ENCODE data around the gene PCNA.
"Not testable (repeated sequence)": the region's sequence is repeated elsewhere in the genome, so short reads cannot be mapped to it uniquely, and the experiment has no call there.

The PCNA gene

DNA sequence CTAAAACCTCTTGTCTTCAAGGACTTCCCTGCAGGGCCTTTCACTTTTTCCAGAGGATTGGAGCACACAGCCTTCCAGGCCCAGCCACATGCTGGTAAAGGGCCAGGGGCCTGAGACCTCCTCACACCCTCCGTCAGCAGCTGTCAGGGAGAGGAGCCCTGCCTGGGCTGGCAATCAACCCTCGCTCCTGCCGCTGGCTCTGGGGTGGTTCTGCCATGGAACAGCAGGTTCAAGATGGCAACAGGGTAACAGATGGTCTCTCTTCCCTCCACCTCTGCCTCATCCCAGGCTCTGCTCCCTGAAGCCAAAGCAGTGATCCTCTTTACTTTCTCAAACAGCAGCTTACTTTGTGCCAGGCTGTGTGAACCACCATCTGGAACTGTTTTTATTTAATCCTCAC is 23.8 kb downstream of the PCNA start:
- no peaks in the 10 kb centered on the region for H3K9me3 ChIP-seq (ENCODE audit: control insufficient read depth in 1 of 2, low read length in 2 of 2)
- H3K27me3 ChIP-seq (ENCODE audit: low read depth, low read length), result no peaks in the 10 kb centered on the region
- peaks cover 0 to 3% of the 10 kb centered on the region in 2 donors for H3K4me1 ChIP-seq (ENCODE audit: control insufficient read depth in 1 of 2, insufficient read depth in 2 of 2, low read length in 2 of 2)
- H3K36me3 ChIP-seq (ENCODE audit: control insufficient read depth in 1 of 2, insufficient read depth in 2 of 2, low read length in 2 of 2), result peaks cover 16 to 24% of the 10 kb centered on the region in 2 donors
- no peak overlapping the region for H3K4me3 ChIP-seq (ENCODE audit: low read depth in 1 of 2, low read length in 2 of 2)
- no peak overlapping the region for H3K27ac ChIP-seq (ENCODE audit: low read length)

DNA sequence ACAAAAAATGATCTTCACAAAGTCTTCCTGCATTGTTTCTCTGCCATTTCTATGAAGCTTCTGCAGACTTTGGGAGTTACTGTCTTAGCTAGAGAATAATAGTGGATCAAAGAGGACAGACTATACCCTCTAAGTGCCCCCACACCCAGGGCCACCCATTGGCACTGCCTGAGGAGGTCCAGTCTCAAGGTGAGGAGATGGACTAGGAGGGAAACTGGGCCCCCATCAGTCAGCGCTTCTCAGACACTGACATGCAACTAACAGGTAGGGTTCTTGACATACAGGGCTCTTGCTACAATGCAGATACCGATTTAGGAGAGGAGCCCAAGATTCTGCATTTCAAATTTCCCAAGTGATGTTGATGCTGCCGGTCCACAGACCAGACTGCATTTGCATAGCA is 24.3 kb downstream of the PCNA start:
- Histone ChIP-seq H3K9me3 (ENCODE audit: control insufficient read depth in 1 of 2, low read length in 2 of 2) (no peaks in the 10 kb centered on the region), H3K27ac (ENCODE audit: low read length) (no peak overlapping the region), H3K36me3 (ENCODE audit: control insufficient read depth in 1 of 2, insufficient read depth in 2 of 2, low read length in 2 of 2) (peaks cover 16 to 24% of the 10 kb centered on the region in 2 donors), H3K4me3 (ENCODE audit: low read depth in 1 of 2, low read length in 2 of 2) (no peak overlapping the region), H3K27me3 (ENCODE audit: low read depth, low read length) (no peaks in the 10 kb centered on the region), H3K4me1 (ENCODE audit: control insufficient read depth in 1 of 2, insufficient read depth in 2 of 2, low read length in 2 of 2) (peaks cover 0 to 3% of the 10 kb centered on the region in 2 donors)

DNA sequence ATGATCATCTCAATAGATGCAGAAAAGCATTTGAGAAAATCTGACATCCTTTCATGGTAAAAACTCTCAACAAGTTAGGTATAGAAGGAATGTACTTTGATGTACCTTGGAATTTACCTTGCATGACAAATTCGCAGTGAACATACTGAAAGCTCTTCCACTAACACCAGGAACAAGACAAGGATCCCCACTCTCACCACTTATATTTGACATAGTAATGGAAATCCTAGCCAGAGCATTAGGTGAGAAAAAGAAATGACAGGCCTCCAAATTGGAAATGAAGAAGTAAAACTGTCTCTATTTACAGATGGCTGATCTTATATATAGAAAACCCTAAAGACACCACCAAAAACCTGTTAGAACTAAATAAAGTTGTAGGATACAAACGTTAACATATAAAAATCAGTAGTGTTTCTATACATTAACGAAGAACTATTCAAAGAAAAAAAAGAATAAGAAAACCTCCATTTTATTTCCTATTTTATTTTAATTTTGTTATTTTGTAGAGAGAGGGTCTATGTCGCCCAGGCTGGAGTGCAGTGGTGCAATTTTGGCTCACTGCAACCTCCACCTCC is 26.9 kb downstream of the PCNA start:
- Histone ChIP-seq H3K4me3 (ENCODE audit: low read depth in 1 of 2, low read length in 2 of 2) (no peak overlapping the region), H3K4me1 (ENCODE audit: control insufficient read depth in 1 of 2, insufficient read depth in 2 of 2, low read length in 2 of 2) (no peaks in the 10 kb centered on the region), H3K27ac (ENCODE audit: low read length) (no peak overlapping the region), H3K27me3 (ENCODE audit: low read depth, low read length) (no peaks in the 10 kb centered on the region), H3K9me3 (ENCODE audit: control insufficient read depth in 1 of 2, low read length in 2 of 2) (no peaks in the 10 kb centered on the region), H3K36me3 (ENCODE audit: control insufficient read depth in 1 of 2, insufficient read depth in 2 of 2, low read length in 2 of 2) (peaks cover 12 to 13% of the 10 kb centered on the region in 2 donors)

DNA sequence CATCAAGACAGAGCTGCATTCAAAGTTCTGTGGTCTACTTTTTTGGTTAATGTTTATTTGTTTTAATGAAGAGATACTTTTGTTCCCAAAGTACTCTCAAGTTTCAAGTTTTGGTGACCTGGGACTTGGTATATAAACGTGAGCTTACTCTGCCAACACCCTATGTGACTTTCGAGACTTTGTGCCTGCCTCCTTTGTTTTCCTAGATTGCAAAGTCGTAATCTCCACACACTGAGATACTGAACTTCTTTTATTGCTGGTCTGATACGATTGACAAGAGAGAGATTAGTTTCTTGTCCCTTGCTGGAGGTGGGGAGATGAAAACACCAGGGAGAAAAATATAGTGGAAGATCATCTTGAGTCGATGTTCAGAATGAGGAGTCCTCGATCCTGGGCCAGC is 27.9 kb downstream of the PCNA start:
- H3K27me3 ChIP-seq (ENCODE audit: low read depth, low read length), result no peaks in the 10 kb centered on the region
- no peaks in the 10 kb centered on the region for H3K9me3 ChIP-seq (ENCODE audit: control insufficient read depth in 1 of 2, low read length in 2 of 2)
- H3K4me1 ChIP-seq (ENCODE audit: control insufficient read depth in 1 of 2, insufficient read depth in 2 of 2, low read length in 2 of 2), result no peaks in the 10 kb centered on the region
- no peak overlapping the region for H3K27ac ChIP-seq (ENCODE audit: low read length)
- no peak overlapping the region for H3K4me3 ChIP-seq (ENCODE audit: low read depth in 1 of 2, low read length in 2 of 2)
- peaks cover 9 to 12% of the 10 kb centered on the region in 2 donors for H3K36me3 ChIP-seq (ENCODE audit: control insufficient read depth in 1 of 2, insufficient read depth in 2 of 2, low read length in 2 of 2)

DNA sequence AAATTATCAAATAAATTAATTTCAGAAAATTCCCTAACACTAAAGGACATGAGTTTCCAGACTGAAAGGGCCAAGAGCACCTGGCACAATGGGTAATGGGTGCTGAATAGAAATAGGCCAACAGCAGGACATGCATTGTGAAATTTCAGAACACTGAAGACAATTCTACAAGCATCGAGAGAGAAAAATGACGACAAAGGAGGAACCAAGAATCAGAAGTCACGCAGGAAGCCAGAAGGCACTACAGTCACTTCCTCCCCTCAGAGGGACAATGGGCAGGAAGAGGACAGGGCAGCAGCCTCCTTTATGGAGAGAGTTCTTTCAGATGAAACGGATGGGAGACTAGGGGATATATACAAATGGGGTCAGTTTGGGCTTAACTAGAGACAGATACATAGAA is 29.6 kb downstream of the PCNA start:
- H3K4me1 ChIP-seq (ENCODE audit: control insufficient read depth in 1 of 2, insufficient read depth in 2 of 2, low read length in 2 of 2), result no peaks in the 10 kb centered on the region
- H3K27me3 ChIP-seq (ENCODE audit: low read depth, low read length), result no peaks in the 10 kb centered on the region
- peaks cover 0 to 5% of the 10 kb centered on the region in 2 donors for H3K36me3 ChIP-seq (ENCODE audit: control insufficient read depth in 1 of 2, insufficient read depth in 2 of 2, low read length in 2 of 2)
- H3K4me3 ChIP-seq (ENCODE audit: low read depth in 1 of 2, low read length in 2 of 2), result no peak overlapping the region
- no peaks in the 10 kb centered on the region for H3K9me3 ChIP-seq (ENCODE audit: control insufficient read depth in 1 of 2, low read length in 2 of 2)
- H3K27ac ChIP-seq (ENCODE audit: low read length), result peak overlapping the region; percentile 14

- Histone ChIP-seq H3K4me1 (ENCODE audit: control insufficient read depth in 1 of 2, insufficient read depth in 2 of 2, low read length in 2 of 2) (no peaks in the 10 kb centered on the region), H3K4me3 (ENCODE audit: low read depth in 1 of 2, low read length in 2 of 2) (no peak overlapping the region), H3K36me3 (ENCODE audit: control insufficient read depth in 1 of 2, insufficient read depth in 2 of 2, low read length in 2 of 2) (peaks cover 0 to 5% of the 10 kb centered on the region in 2 donors), H3K9me3 (ENCODE audit: control insufficient read depth in 1 of 2, low read length in 2 of 2) (no peaks in the 10 kb centered on the region), H3K27me3 (ENCODE audit: low read depth, low read length) (no peaks in the 10 kb centered on the region), H3K27ac (ENCODE audit: low read length) (no peak overlapping the region)
These were observed 31.1 kb downstream of the PCNA start for GRCh38 chr20:5088688-5089087.

DNA sequence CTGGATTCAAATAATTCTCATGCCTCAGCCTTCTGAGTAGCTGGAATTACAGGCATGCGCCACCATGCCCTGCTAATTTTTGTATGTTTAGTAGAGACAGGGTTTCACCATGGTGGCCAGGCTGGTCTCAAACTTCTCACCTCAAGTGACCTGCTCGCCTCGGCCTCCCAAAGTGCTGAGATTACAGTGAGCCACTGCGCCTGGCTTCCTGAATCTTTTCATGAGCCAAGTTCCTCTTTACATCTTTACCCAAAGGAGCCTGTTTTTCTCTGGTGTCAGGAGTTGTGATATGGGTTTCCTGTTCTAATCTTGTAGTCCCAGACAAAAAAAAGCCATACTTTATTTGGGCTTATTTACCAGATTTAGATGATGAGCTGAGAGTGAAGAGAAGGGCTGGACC is 34.4 kb downstream of the PCNA start:
- Histone ChIP-seq H3K4me1 (ENCODE audit: control insufficient read depth in 1 of 2, insufficient read depth in 2 of 2, low read length in 2 of 2) (no peaks in the 10 kb centered on the region), H3K36me3 (ENCODE audit: control insufficient read depth in 1 of 2, insufficient read depth in 2 of 2, low read length in 2 of 2) (no peaks in the 10 kb centered on the region), H3K9me3 (ENCODE audit: control insufficient read depth in 1 of 2, low read length in 2 of 2) (no peaks in the 10 kb centered on the region), H3K27ac (ENCODE audit: low read length) (no peak overlapping the region), H3K4me3 (ENCODE audit: low read depth in 1 of 2, low read length in 2 of 2) (no peak overlapping the region), H3K27me3 (ENCODE audit: low read depth, low read length) (no peaks in the 10 kb centered on the region)

DNA sequence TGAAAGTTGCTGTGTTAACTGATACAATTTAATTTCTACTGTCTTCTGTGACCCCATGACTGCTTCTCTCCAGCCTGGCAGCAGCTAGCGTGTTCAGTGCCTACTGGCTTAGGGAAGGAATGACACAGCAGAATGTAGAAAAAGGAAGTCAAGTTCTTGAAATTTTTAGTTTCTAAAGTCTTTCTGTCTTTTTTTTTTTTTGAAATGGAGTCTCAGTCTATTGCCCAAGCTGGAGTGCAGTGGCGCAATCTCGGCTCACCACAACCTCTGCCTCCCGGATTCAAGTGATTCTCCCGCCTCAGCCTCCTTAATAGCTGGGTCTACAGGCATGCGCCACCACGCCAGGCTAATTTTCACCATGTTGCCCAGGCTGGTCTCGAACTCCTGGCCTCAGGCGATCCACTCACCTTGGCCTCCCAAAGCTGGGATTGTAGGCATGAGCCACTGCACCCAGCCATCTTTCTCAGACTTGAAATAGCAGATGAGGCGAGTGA is 39.3 kb downstream of the PCNA start:
- Histone ChIP-seq H3K36me3 (ENCODE audit: control insufficient read depth in 1 of 2, insufficient read depth in 2 of 2, low read length in 2 of 2) (no peaks in the 10 kb centered on the region), H3K27ac (ENCODE audit: low read length) (peak overlapping the region; percentile 31), H3K27me3 (ENCODE audit: low read depth, low read length) (no peaks in the 10 kb centered on the region), H3K4me3 (ENCODE audit: low read depth in 1 of 2, low read length in 2 of 2) (no peak overlapping the region), H3K9me3 (ENCODE audit: control insufficient read depth in 1 of 2, low read length in 2 of 2) (no peaks in the 10 kb centered on the region), H3K4me1 (ENCODE audit: control insufficient read depth in 1 of 2, insufficient read depth in 2 of 2, low read length in 2 of 2) (no peaks in the 10 kb centered on the region)

DNA sequence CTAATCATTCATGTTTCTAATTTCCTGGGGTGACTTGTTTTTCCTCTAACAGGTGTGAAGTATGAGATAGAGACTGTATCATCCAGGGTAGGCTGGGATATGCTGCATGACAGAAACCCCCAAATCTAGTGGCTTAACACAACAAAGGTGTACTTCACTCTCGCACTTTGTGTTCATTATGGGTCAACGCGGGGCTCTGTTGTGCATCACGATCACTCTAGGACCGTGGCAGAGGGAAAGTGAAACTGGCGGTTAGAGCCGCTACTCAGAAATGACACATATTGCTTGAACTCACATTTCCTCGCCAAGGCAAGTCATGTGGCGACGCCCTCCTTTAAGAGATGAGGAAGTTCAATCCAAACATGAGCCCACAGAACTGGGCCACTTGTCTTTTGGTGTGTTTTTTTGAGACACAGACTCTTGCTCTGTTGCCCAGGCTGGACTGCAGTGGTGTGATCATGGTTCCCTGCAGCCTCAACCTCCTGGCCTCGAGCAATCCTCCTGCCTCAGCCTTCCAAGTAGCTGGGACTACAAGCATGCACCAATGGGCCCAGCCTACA is 41.3 kb downstream of the PCNA start:
- Histone ChIP-seq H3K36me3 (ENCODE audit: control insufficient read depth in 1 of 2, insufficient read depth in 2 of 2, low read length in 2 of 2) (no peaks in the 10 kb centered on the region), H3K4me1 (ENCODE audit: control insufficient read depth in 1 of 2, insufficient read depth in 2 of 2, low read length in 2 of 2) (peaks cover 0 to 4% of the 10 kb centered on the region in 2 donors), H3K9me3 (ENCODE audit: control insufficient read depth in 1 of 2, low read length in 2 of 2) (no peaks in the 10 kb centered on the region), H3K27ac (ENCODE audit: low read length) (peak overlapping the region; percentile 81), H3K4me3 (ENCODE audit: low read depth in 1 of 2, low read length in 2 of 2) (peak overlapping the region; percentile 51 to 61), H3K27me3 (ENCODE audit: low read depth, low read length) (no peaks in the 10 kb centered on the region)

GRCh38 chr20:5077761-5078387 is 41.9 kb downstream of the PCNA start:
- peak overlapping the region; percentile 81 for H3K27ac ChIP-seq (ENCODE audit: low read length)
- H3K36me3 ChIP-seq (ENCODE audit: control insufficient read depth in 1 of 2, insufficient read depth in 2 of 2, low read length in 2 of 2), result no peaks in the 10 kb centered on the region
- peak overlapping the region; percentile 51 to 61 for H3K4me3 ChIP-seq (ENCODE audit: low read depth in 1 of 2, low read length in 2 of 2)
- peaks cover 2 to 10% of the 10 kb centered on the region in 2 donors for H3K4me1 ChIP-seq (ENCODE audit: control insufficient read depth in 1 of 2, insufficient read depth in 2 of 2, low read length in 2 of 2)
- no peaks in the 10 kb centered on the region for H3K27me3 ChIP-seq (ENCODE audit: low read depth, low read length)
- H3K9me3 ChIP-seq (ENCODE audit: control insufficient read depth in 1 of 2, low read length in 2 of 2), result no peaks in the 10 kb centered on the region

- not testable (repeated sequence) for H3K27me3 ChIP-seq (ENCODE audit: low read depth, low read length); H3K4me3 ChIP-seq (ENCODE audit: low read depth in 1 of 2, low read length in 2 of 2); H3K9me3 ChIP-seq (ENCODE audit: control insufficient read depth in 1 of 2, low read length in 2 of 2); H3K27ac ChIP-seq (ENCODE audit: low read length); H3K36me3 ChIP-seq (ENCODE audit: control insufficient read depth in 1 of 2, insufficient read depth in 2 of 2, low read length in 2 of 2)
- peaks cover 4 to 12% of the 10 kb centered on the region in 2 donors for H3K4me1 ChIP-seq (ENCODE audit: control insufficient read depth in 1 of 2, insufficient read depth in 2 of 2, low read length in 2 of 2)
These were observed 42.8 kb downstream of the PCNA start for GRCh38 chr20:5076913-5077312.

Data from muscle layer of duodenum (tissue), 2 donors.